GM13977 (cell line): ENCODE data around the gene PSMD13.

Experiments
- DNase-seq: peaks from one replicate; pipeline ENCODE4 v3.0.0; 2012; ENCODE audit warnings: low spot score
- CTCF ChIP-seq: IDR thresholded peaks from 2 replicates; pipeline ENCODE4 v1.5.1; 2012; ENCODE audit warnings: mild to moderate bottlenecking, control low read depth; ENCODE audit not compliant: insufficient read depth; ENCODE audit errors: extremely low read depth, missing control alignments
- in situ Hi-C: fragments of 300-500 bp; cut with MboI; formaldehyde crosslinking; loops from one replicate; pipeline ENCODE4 v1.12.0; 2022; ENCODE audit warnings: low sequenced_read_pairs, low pct_unique_long_range_greater_than_20kb, mixed read lengths, inconsistent platforms; ENCODE audit not compliant: unreplicated experiment

The PSMD13 gene

GRCh38 chr11:269146-269890, 32.5 kb downstream of the PSMD13 start:
- in situ Hi-C loops, result no loop called here
- TF ChIP-seq CTCF, result no peak
- DNase-seq, result peak; percentile 76

- in situ Hi-C loops, result no loop called here
- no peak for DNase-seq
- TF ChIP-seq CTCF, result no peak
Observed at GRCh38 chr11:270451-271318, 33.9 kb downstream of the PSMD13 start.

- no peak for TF ChIP-seq CTCF
- no peak for DNase-seq
- in situ Hi-C loops, result no loop called here
Observed at GRCh38 chr11:271319-271715, 34.5 kb downstream of the PSMD13 start.

- in situ Hi-C loops, result no loop called here
- no peak for DNase-seq
- TF ChIP-seq CTCF, result no peak
Observed at GRCh38 chr11:272195-272930, 35.6 kb downstream of the PSMD13 start.

- TF ChIP-seq CTCF, result no peak
- in situ Hi-C loops, result no loop called here
Observed at GRCh38 chr11:272931-273198, 36.1 kb downstream of the PSMD13 start.

GRCh38 chr11:276219-276618, 39.4 kb downstream of the PSMD13 start:
- in situ Hi-C loops, result no loop called here
- DNase-seq, result no peak
- no peak for TF ChIP-seq CTCF

More at GRCh38 chr11:272931-273198, 36.1 kb downstream of the PSMD13 start:
- no peak for DNase-seq
